GM12875 (cell line): ENCODE measurements around the gene IFI30.

Source experiments
- H3K4me3 ChIP-seq: one replicate; pipeline ENCODE4 v1.5.1; 2011; ENCODE audit warnings: low read depth, low read length, control low read depth
- CTCF ChIP-seq: IDR thresholded peaks from 2 replicates; pipeline ENCODE4 v1.5.1; 2011; ENCODE audit warnings: low read depth, mild to moderate bottlenecking, control low read depth, inconsistent platforms, low read length, moderate library complexity, borderline replicate concordance; ENCODE audit not compliant: insufficient read depth

The IFI30 gene

GRCh38 chr19:18173572-18174288, at the start of gene IFI30:
Gene IFI30 (plus strand): TSS chr19:18173813. CDS start chr19:18173842, 29 bp downstream.
- H3K4me3 ChIP-seq: peak within 1 kb of the TSS; percentile 68
- no peak for TF ChIP-seq CTCF

GRCh38 chr19:18123819-18124218, 49.8 kb upstream of the IFI30 start:
- H3K4me3 ChIP-seq: no peak overlapping the region
- no peak for TF ChIP-seq CTCF

- no peak for TF ChIP-seq CTCF
- H3K4me3 ChIP-seq: no peak overlapping the region
Measured at GRCh38 chr19:18126097-18126496, 47.5 kb upstream of the IFI30 start.

- no peak for TF ChIP-seq CTCF
Measured at GRCh38 chr19:18128044-18128443, 45.6 kb upstream of the IFI30 start.

GRCh38 chr19:18128805-18129204, 44.8 kb upstream of the IFI30 start:
- H3K4me3 ChIP-seq: no peak overlapping the region
- TF ChIP-seq CTCF: no peak

More at GRCh38 chr19:18128044-18128443, 45.6 kb upstream of the IFI30 start:
- no peak overlapping the region for H3K4me3 ChIP-seq

GRCh38 chr19:18130523-18131242, 42.9 kb upstream of the IFI30 start:
- no peak overlapping the region for H3K4me3 ChIP-seq
- no peak for TF ChIP-seq CTCF
